Measurements from ENCODE around the gene CDX1.

- no peak for TF ChIP-seq CTCF (IDR thresholded peaks at IDR 0.05)
- TF ChIP-seq EZH2phosphoT487 (IDR thresholded peaks at IDR 0.05), result no peak
- no peak for TF ChIP-seq EZH2 (IDR thresholded peaks at IDR 0.05)
These were observed 24.9 kb upstream of the CDX1 start for GRCh38 chr5:150141544-150142184.

Measured in neural progenitor cell (in vitro differentiated cells).